Gastrocnemius medialis (tissue), 4 donors: ENCODE results near the gene ATP5PB. TPM values are rescaled to one million over a fixed set of nuclear protein-coding genes. Genes with fewer than 3 reads are reported as not detected.
A peak's percentile ranks its signal among the peaks of the same experiment; 100 is the strongest.

Experiments
- ATAC-seq, 2 donors: fragments of 150-250 bp; one replicate each; pipeline ENCODE4 v1.9.1; 2016
- DNase-seq, 2 donors: peaks; one replicate each; pipeline ENCODE4 v3.0.0-alpha.2; 2019
- H3K27ac ChIP-seq, 4 donors: fragments of 200-600 bp; sonication (generic); 1 replicate in 1 of 4; 2 replicates in 3 of 4; pipeline ENCODE4 v1.5.1; 2016 to 2018; ENCODE audit warnings: mild to moderate bottlenecking in 2 of 4, moderate library complexity in 1 of 4
- H3K27me3 ChIP-seq, 3 donors: fragments of 200-600 bp; sonication (generic) in 2 of 3; 1 replicate in 1 of 3; 2 replicates in 2 of 3; pipeline versions ENCODE4 v1.5.1 to v1.6.0; 2016 to 2019; ENCODE audit warnings: mild to moderate bottlenecking in 1 of 3, moderate library complexity in 1 of 3
- H3K36me3 ChIP-seq, 2 donors: fragments of 200-600 bp; sonication (generic) in 1 of 2; one replicate each; pipeline ENCODE4 v1.5.1; 2017 to 2018
- H3K4me1 ChIP-seq, 2 donors: fragments of 200-600 bp; sonication (generic) in 1 of 2; one replicate each; pipeline ENCODE4 v1.5.1; 2016 to 2017; ENCODE audit warnings: mild to moderate bottlenecking in 2 of 2
- H3K4me3 ChIP-seq, 4 donors: fragments of 200-600 bp; sonication (generic) in 3 of 4; 1 replicate in 1 of 4; 2 replicates in 3 of 4; pipeline ENCODE4 v1.5.1; 2016 to 2019; ENCODE audit warnings: mild to moderate bottlenecking in 2 of 4
- H3K9me3 ChIP-seq, 3 donors: fragments of 200-600 bp; sonication (generic) in 2 of 3; 1 replicate in 1 of 3; 2 replicates in 2 of 3; pipeline ENCODE4 v1.5.1; 2016 to 2019
- CTCF ChIP-seq, 5 experiments: fragments of 450-650 bp in 3 of 5; fragments of 200-600 bp in 2 of 5; sonication (generic) in 2 of 5; IDR thresholded peaks in 4 of 5; conservative IDR thresholded peaks in 1 of 5; 1 replicate in 4 of 5; 2 replicates in 1 of 5; pipeline ENCODE4 v1.5.1; 2016 to 2019; ENCODE audit warnings: antibody characterized with exemption in 5 of 5, mild to moderate bottlenecking in 3 of 5, moderate library complexity in 3 of 5
- POLR2A ChIP-seq, 2 donors: fragments of 450-650 bp; IDR thresholded peaks; one replicate each; pipeline ENCODE4 v1.6.1; 2017; ENCODE audit warnings: antibody characterized with exemption in 2 of 2, mild to moderate bottlenecking in 2 of 2, moderate library complexity in 2 of 2
- in situ Hi-C, 4 donors: fragments of 200-750 bp; cut with MboI; loops; one replicate each; pipeline versions ENCODE4 v1.15.0 to v1.8.0; 2017; ENCODE audit warnings: low sequenced_read_pairs in 4 of 4
- intact Hi-C: fragments of 100-400 bp; cut with DNase I; formaldehyde crosslinking; loops from one replicate; pipeline ENCODE4 v1.15.1; 2023; ENCODE audit warnings: low total_unique reads
- total RNA-seq, 4 donors: library from RNA; depleted of rRNA; stranded (reverse); fragments of >200 nt; gene quantifications; one replicate each; pipeline versions ENCODE4 v1.1.0 to v1.2.3, GENCODE V29; 2016

Gene ATP5PB
- total RNA-seq, 4 donors from 2014 or later, result 232 to 350 (median 266) TPM

GRCh38 chr1:111463029-111463683 lies 13.9 kb downstream of the ATP5PB start:
- ATAC-seq (no peak), DNase-seq (no peak)
- Histone ChIP-seq H3K27me3 (no peaks in the 10 kb centered on the region), H3K36me3 (peaks cover 0 to 77% of the 10 kb centered on the region in 2 donors), H3K4me1 (no peaks in the 10 kb centered on the region), H3K4me3 (no peak overlapping the region), H3K9me3 (no peaks in the 10 kb centered on the region), H3K27ac (peak overlapping the region in 1 of 4 donors; percentile 0)
- in situ Hi-C loops, result no loop called here
- TF ChIP-seq CTCF (IDR thresholded peaks at IDR 0.05 in 4 of 5, conservative IDR thresholded peaks at IDR 0.05 in 1 of 5) (no peak), POLR2A (IDR thresholded peaks at IDR 0.05) (no peak)
- intact Hi-C loops, result no loop called here

- intact Hi-C loops, result no loop called here
- Histone ChIP-seq H3K4me3 (no peak overlapping the region), H3K27ac (no peak overlapping the region), H3K36me3 (peaks cover 0 to 78% of the 10 kb centered on the region in 2 donors), H3K4me1 (no peaks in the 10 kb centered on the region), H3K27me3 (no peaks in the 10 kb centered on the region), H3K9me3 (no peaks in the 10 kb centered on the region)
- TF ChIP-seq CTCF (IDR thresholded peaks at IDR 0.05 in 4 of 5, conservative IDR thresholded peaks at IDR 0.05 in 1 of 5) (no peak), POLR2A (IDR thresholded peaks at IDR 0.05) (no peak)
- DNase-seq, result no peak
- no peak for ATAC-seq
- in situ Hi-C loops, result no loop called here
Measured at GRCh38 chr1:111465754-111466153, 16.5 kb downstream of the ATP5PB start.

- no peak for DNase-seq
- no peaks in the 10 kb centered on the region for H3K4me1 ChIP-seq
- no peak overlapping the region for H3K27ac ChIP-seq
- TF ChIP-seq POLR2A (IDR thresholded peaks at IDR 0.05) (no peak), CTCF (IDR thresholded peaks at IDR 0.05 in 4 of 5, conservative IDR thresholded peaks at IDR 0.05 in 1 of 5) (no peak)
- H3K27me3 ChIP-seq, result no peaks in the 10 kb centered on the region
- H3K4me3 ChIP-seq, result no peak overlapping the region
- ATAC-seq, result no peak
- H3K9me3 ChIP-seq, result no peaks in the 10 kb centered on the region
- in situ Hi-C loops (no loop called here), intact Hi-C loops (no loop called here)
- H3K36me3 ChIP-seq, result peaks cover 0 to 78% of the 10 kb centered on the region in 2 donors
Measured at GRCh38 chr1:111466480-111466879, 17.2 kb downstream of the ATP5PB start.

- in situ Hi-C loops, result no loop called here
- Histone ChIP-seq H3K27ac (no peak overlapping the region), H3K27me3 (no peaks in the 10 kb centered on the region), H3K36me3 (peaks cover 0 to 84% of the 10 kb centered on the region in 2 donors), H3K4me3 (no peak overlapping the region), H3K9me3 (no peaks in the 10 kb centered on the region), H3K4me1 (no peaks in the 10 kb centered on the region)
- no peak for DNase-seq
- TF ChIP-seq CTCF (IDR thresholded peaks at IDR 0.05 in 4 of 5, conservative IDR thresholded peaks at IDR 0.05 in 1 of 5) (no peak), POLR2A (IDR thresholded peaks at IDR 0.05) (no peak)
- intact Hi-C loops, result no loop called here
- no peak for ATAC-seq
Measured at GRCh38 chr1:111467865-111468716, 18.8 kb downstream of the ATP5PB start.
